HCT116 (cell line): ENCODE results near the gene ERBIN. TPM values are rescaled to one million over a fixed set of nuclear protein-coding genes. Genes with fewer than 3 reads are reported as not detected.

ENCODE experiments used
- ATAC-seq: fragments of 200-7000 bp; cut with Tn5 transposase; 2 replicates; pipeline ENCODE4 v1.9.1; 2020; ENCODE audit warnings: mild to moderate bottlenecking, moderate library complexity
- BruUV-seq: library from RNA; stranded (reverse); fragments of 400-500 nt; replicated peaks from 2 replicates; lab custom pipeline; 2021; lab: Mats Ljungman, UMichigan
- CTCF ChIA-PET: fragments of 300-600 bp; sonication (Branson Sonifier 250); formaldehyde crosslinking; loops from one replicate; lab custom pipeline; 2021; ENCODE audit warnings: antibody characterized with exemption; lab: Charles Lee
- POLR2A ChIA-PET: fragments of 300-600, 350-600 bp; sonication (Branson Sonifier 250); formaldehyde crosslinking; loops from one replicate; lab custom pipeline; 2021; ENCODE audit warnings: antibody characterized with exemption; lab: Charles Lee
- RAD21 ChIA-PET, 2 experiments: fragments of 300-600 bp; sonication (Branson Sonifier 250); formaldehyde crosslinking; loops; one replicate each; lab custom pipeline; 2023; ENCODE audit warnings: low total read pairs in 2 of 2; ENCODE audit not compliant: uncharacterized antibody in 2 of 2, unreplicated experiment in 2 of 2, low non-redundant PET in 1 of 2; lab: Charles Lee
- DNase-seq: peaks from one replicate; pipeline ENCODE4 v3.0.0-alpha.2; 2010; ENCODE audit warnings: low read depth, low spot score
- H2AFZ ChIP-seq: fragments of 200-600 bp; shearing (Covaris generic), sonication (generic); 2 replicates; pipeline ENCODE4 v1.6.1; 2017; ENCODE audit warnings: low read depth, mixed run types, mixed read lengths, antibody characterized with exemption, low read length; ENCODE audit not compliant: poor library complexity, severe bottlenecking
- H3K27ac ChIP-seq: 2 replicates; pipeline ENCODE4 v1.5.1; 2012; ENCODE audit warnings: low read depth, low read length
- H3K27me3 ChIP-seq: fragments of 200-600 bp; sonication (generic); 2 replicates; pipeline ENCODE4 v1.6.1; 2016; ENCODE audit warnings: mixed run types, low read length, mixed read lengths; ENCODE audit not compliant: insufficient read depth
- H3K36me3 ChIP-seq, 2 experiments: fragments of 200-500 bp in 1 of 2; fragments of 200-600 bp in 1 of 2; sonication (Bioruptor generic) in 1 of 2; sonication (generic) in 1 of 2; 2 replicates each; pipeline versions ENCODE4 v1.5.1 to v1.6.1; 2014 to 2016; ENCODE audit warnings: low read length in 2 of 2, inconsistent platforms in 1 of 2, mixed read lengths in 1 of 2, mixed run types in 1 of 2; ENCODE audit not compliant: insufficient read depth in 2 of 2, control insufficient read depth in 1 of 2
- H3K4me1 ChIP-seq, 2 experiments: fragments of 200-600 bp in 1 of 2; sonication (generic) in 1 of 2; 2 replicates each; pipeline versions ENCODE4 v1.5.1 to v1.6.1; 2012 to 2017; ENCODE audit warnings: low read length in 2 of 2, inconsistent platforms in 1 of 2, mild to moderate bottlenecking in 1 of 2, mixed read lengths in 1 of 2, mixed run types in 1 of 2, moderate library complexity in 1 of 2; ENCODE audit not compliant: insufficient read depth in 2 of 2, control insufficient read depth in 1 of 2
- H3K4me2 ChIP-seq: fragments of 200-600 bp; sonication (generic); 2 replicates; pipeline ENCODE4 v1.6.1; 2017; ENCODE audit warnings: mixed run types, low read length, mixed read lengths
- H3K4me3 ChIP-seq, 2 experiments: fragments of 200-600 bp in 1 of 2; sonication (generic) in 1 of 2; replicated peaks in 1 of 2; 2 replicates each; pipeline ENCODE4 v1.5.1; 2011 to 2016; ENCODE audit warnings: low read length in 2 of 2, control low read depth in 1 of 2, low read depth in 1 of 2, mild to moderate bottlenecking in 1 of 2, mixed read lengths in 1 of 2, mixed run types in 1 of 2
- H3K79me2 ChIP-seq: fragments of 200-600 bp; sonication (generic); 2 replicates; pipeline ENCODE4 v1.6.1; 2017; ENCODE audit warnings: mild to moderate bottlenecking, mixed run types, low read length, moderate library complexity, mixed read lengths; ENCODE audit not compliant: insufficient read depth
- H3K9ac ChIP-seq: fragments of 200-600 bp; sonication (generic); 2 replicates; pipeline ENCODE4 v1.6.1; 2016; ENCODE audit warnings: low read length, mixed read lengths
- H3K9me2 ChIP-seq: fragments of 200-600 bp; sonication (generic), shearing (Covaris generic); 2 replicates; pipeline ENCODE4 v1.6.1; 2017; ENCODE audit warnings: mixed run types, mild to moderate bottlenecking, moderate library complexity; ENCODE audit not compliant: insufficient read depth
- H3K9me3 ChIP-seq, 2 experiments: fragments of 200-500 bp in 1 of 2; fragments of 200-600 bp in 1 of 2; sonication (Bioruptor generic) in 1 of 2; sonication (generic) in 1 of 2; 2 replicates each; pipeline ENCODE4 v1.6.1; 2014 to 2017; ENCODE audit warnings: low read length in 2 of 2, mixed read lengths in 2 of 2, inconsistent platforms in 1 of 2, low read depth in 1 of 2, mild to moderate bottlenecking in 1 of 2, mixed run types in 1 of 2, moderate library complexity in 1 of 2; ENCODE audit not compliant: control insufficient read depth in 1 of 2, insufficient read depth in 1 of 2
- H4K20me1 ChIP-seq: fragments of 200-600 bp; sonication (generic), shearing (Covaris generic); 2 replicates; pipeline ENCODE4 v1.6.1; 2017; ENCODE audit warnings: mixed run types, mild to moderate bottlenecking, moderate library complexity; ENCODE audit not compliant: insufficient read depth
- ATF3 ChIP-seq: IDR thresholded peaks from 2 replicates; pipeline ENCODE4 v1.6.1; 2012
- CBX3 ChIP-seq: IDR thresholded peaks from 2 replicates; pipeline ENCODE4 v1.6.1; 2012; ENCODE audit warnings: low read depth
- ELF1 ChIP-seq: IDR thresholded peaks from 2 replicates; pipeline ENCODE4 v1.6.1; 2012; ENCODE audit warnings: low read depth, borderline replicate concordance
- EZH2phosphoT487 ChIP-seq: fragments of 200-600 bp; IDR thresholded peaks from 2 replicates; pipeline ENCODE4 v1.6.1; 2018; ENCODE audit warnings: antibody characterized with exemption, borderline replicate concordance
- FOSL1 ChIP-seq: IDR thresholded peaks from 2 replicates; pipeline ENCODE4 v1.6.1; 2012; ENCODE audit warnings: low read depth
- JUND ChIP-seq: IDR thresholded peaks from 2 replicates; pipeline ENCODE4 v1.6.1; 2012
- MAX ChIP-seq: IDR thresholded peaks from 2 replicates; pipeline ENCODE4 v1.6.1; 2012
- POLR2A ChIP-seq: IDR thresholded peaks from 2 replicates; pipeline ENCODE4 v1.7.0; 2011; ENCODE audit warnings: borderline replicate concordance; ENCODE audit not compliant: insufficient read depth, insufficient read length; ENCODE audit errors: extremely low read depth
- RAD21 ChIP-seq: IDR thresholded peaks from 2 replicates; pipeline ENCODE4 v1.6.1; 2012; ENCODE audit warnings: low read depth, mild to moderate bottlenecking
- REST ChIP-seq: IDR thresholded peaks from 2 replicates; pipeline ENCODE4 v1.6.1; 2012; ENCODE audit warnings: low read depth
- SIN3A ChIP-seq: IDR thresholded peaks from 2 replicates; pipeline ENCODE4 v1.6.1; 2012; ENCODE audit warnings: low read depth
- SP1 ChIP-seq: IDR thresholded peaks from 2 replicates; pipeline ENCODE4 v1.6.1; 2012; ENCODE audit warnings: low read depth
- SRF ChIP-seq: IDR thresholded peaks from 2 replicates; pipeline ENCODE4 v1.6.1; 2012; ENCODE audit warnings: low read depth
- TCF7L2 ChIP-seq: IDR thresholded peaks from 2 replicates; pipeline ENCODE4 v1.7.0; 2011; ENCODE audit warnings: borderline replicate concordance, inconsistent platforms; ENCODE audit not compliant: insufficient read depth, insufficient read length; ENCODE audit errors: extremely low read depth
- ZBTB33 ChIP-seq: IDR thresholded peaks from 2 replicates; pipeline ENCODE4 v1.6.1; 2011; ENCODE audit warnings: mild to moderate bottlenecking, low read length, moderate library complexity; ENCODE audit not compliant: insufficient replicate concordance; ENCODE audit errors: extremely low read depth
- intact Hi-C: fragments of 100-400 bp; cut with micrococcal nuclease; formaldehyde crosslinking; loops from 2 replicates; pipeline ENCODE4 v1.10.0; 2022
- total RNA-seq: library from RNA; stranded (reverse); gene quantifications from one replicate; pipeline ENCODE4 v1.2.1, GENCODE V29; 2021; ENCODE audit not compliant: unreplicated experiment

The ERBIN gene
- total RNA-seq, 1 experiment from 2014 or later = 57.4 TPM

- Histone ChIP-seq H3K36me3 (no peaks in the 10 kb centered on the region), H3K4me3 (no peak overlapping the region), H3K4me1 (peaks cover 17 to 38% of the 10 kb centered on the region in 2 experiments), H2AFZ (no peak overlapping the region), H4K20me1 (no peaks in the 10 kb centered on the region), H3K9me2 (no peaks in the 10 kb centered on the region), H3K79me2 (no peaks in the 10 kb centered on the region), H3K27me3 (no peaks in the 10 kb centered on the region), H3K9me3 (no peaks in the 10 kb centered on the region), H3K4me2 (peak overlapping the region; percentile 33; the same call in 1 of the 2 replicates), H3K27ac (no peak overlapping the region), H3K9ac (no peak overlapping the region)
- ChIA-PET CTCF (no interaction called here), RAD21 (no interaction called here), POLR2A (no interaction called here)
- no TSS peak for BruUV-seq
- intact Hi-C loops = loop anchor here (5.0 kb wide), 1 partner anchor 47 kb away; no protein-coding TSS in a partner anchor
- TF ChIP-seq TCF7L2 (no peak), RAD21 (no peak), FOSL1 (no peak; the same call in 1 of the 2 replicates), POLR2A (no peak), ELF1 (no peak), SRF (no peak)
- ATAC-seq (no peak), DNase-seq (no peak)
Observed at GRCh38 chr5:65919773-65920172, 6.6 kb upstream of the ERBIN start.

GRCh38 chr5:65923339-65923738, 3.0 kb upstream of the ERBIN start:
- intact Hi-C loops = loop anchor here (5.0 kb wide), 1 partner anchor 51 kb away; no protein-coding TSS in a partner anchor
- no peak overlapping the region for H3K27ac ChIP-seq
- CTCF ChIA-PET = no interaction called here
- TF ChIP-seq ATF3 (no peak), REST (no peak), MAX (0 out of 2 replicates have a peak, but pooled peaks have one; percentile 23), ZBTB33 (no peak), RAD21 (peak; percentile 13; the same call in 1 of the 2 replicates), EZH2phosphoT487 (no peak), JUND (peak; percentile 65), SP1 (peak; percentile 57), CBX3 (peak; percentile 72; the same call in 1 of the 2 replicates), SRF (peak; percentile 88), FOSL1 (peak; percentile 65), SIN3A (0 out of 2 replicates have a peak, but pooled peaks have one; percentile 28)

More at GRCh38 chr5:65923339-65923738, 3.0 kb upstream of the ERBIN start:
- H3K9ac ChIP-seq = peak overlapping the region; percentile 8
- H3K79me2 ChIP-seq = peaks cover 21% of the 10 kb centered on the region
- no peaks in the 10 kb centered on the region for H3K9me2 ChIP-seq
- H3K36me3 ChIP-seq = no peaks in the 10 kb centered on the region
- peak overlapping the region in 1 of 2 experiments; percentile 20; a peak in 1 of 4 replicates for H3K4me3 ChIP-seq
- H3K9me3 ChIP-seq = no peaks in the 10 kb centered on the region
- H4K20me1 ChIP-seq = no peaks in the 10 kb centered on the region
- BruUV-seq = no TSS peak
- peak; percentile 52 for DNase-seq
- ChIA-PET RAD21 (no interaction called here), POLR2A (no interaction called here)
- H3K4me1 ChIP-seq = peaks cover 21 to 48% of the 10 kb centered on the region in 2 experiments
- no peaks in the 10 kb centered on the region for H3K27me3 ChIP-seq
- peak overlapping the region; percentile 83 for H3K4me2 ChIP-seq
- H2AFZ ChIP-seq = peak overlapping the region; percentile 5
- peak; percentile 24; the same call in 1 of the 2 replicates for ATAC-seq
